Chondrocyte (in vitro differentiated cells): ENCODE measurements around the gene PAMR1. TPM values are rescaled to one million over a fixed set of nuclear protein-coding genes. Genes with fewer than 3 reads are reported as not detected.

Experiments used
- DNase-seq: peaks from one replicate; pipeline ENCODE4 v3.0.0; 2021; ENCODE audit warnings: mixed read lengths, low spot score
- H3K27ac Mint-ChIP-seq: one replicate; pipeline ENCODE4 v1.8.0; 2021; ENCODE audit warnings: mild to moderate bottlenecking, moderate library complexity, mixed read lengths; ENCODE audit not compliant: unreplicated experiment
- H3K27me3 Mint-ChIP-seq: 2 replicates; pipeline ENCODE4 v1.8.0; 2021; ENCODE audit warnings: low read depth, mixed read lengths
- H3K36me3 Mint-ChIP-seq: 2 replicates; pipeline ENCODE4 v1.8.0; 2021; ENCODE audit warnings: low read depth, mixed read lengths
- H3K4me1 Mint-ChIP-seq: 2 replicates; pipeline ENCODE4 v1.8.0; 2021; ENCODE audit warnings: low read depth, mild to moderate bottlenecking, mixed read lengths
- H3K4me3 Mint-ChIP-seq: one replicate; pipeline ENCODE4 v1.8.0; 2021; ENCODE audit warnings: mild to moderate bottlenecking, moderate library complexity, mixed read lengths; ENCODE audit not compliant: unreplicated experiment
- H3K9me3 Mint-ChIP-seq: 2 replicates; pipeline ENCODE4 v1.8.0; 2021; ENCODE audit warnings: low read depth, mixed read lengths
- total RNA-seq: library from RNA; stranded (reverse); gene quantifications from 3 replicates; pipeline ENCODE4 v1.2.1, GENCODE V29; 2021
- TF ChIP-seq, protein P1 (sequence below): fragments of 200-600 bp; sonication (generic); IDR thresholded peaks from 2 replicates; pipeline ENCODE4 v1.5.0; 2021; ENCODE audit warnings: antibody characterized with exemption, mild to moderate bottlenecking, moderate library complexity

PAMR1 gene
- total RNA-seq, 1 donor from 2014 or later, result 1.6 TPM

DNA sequence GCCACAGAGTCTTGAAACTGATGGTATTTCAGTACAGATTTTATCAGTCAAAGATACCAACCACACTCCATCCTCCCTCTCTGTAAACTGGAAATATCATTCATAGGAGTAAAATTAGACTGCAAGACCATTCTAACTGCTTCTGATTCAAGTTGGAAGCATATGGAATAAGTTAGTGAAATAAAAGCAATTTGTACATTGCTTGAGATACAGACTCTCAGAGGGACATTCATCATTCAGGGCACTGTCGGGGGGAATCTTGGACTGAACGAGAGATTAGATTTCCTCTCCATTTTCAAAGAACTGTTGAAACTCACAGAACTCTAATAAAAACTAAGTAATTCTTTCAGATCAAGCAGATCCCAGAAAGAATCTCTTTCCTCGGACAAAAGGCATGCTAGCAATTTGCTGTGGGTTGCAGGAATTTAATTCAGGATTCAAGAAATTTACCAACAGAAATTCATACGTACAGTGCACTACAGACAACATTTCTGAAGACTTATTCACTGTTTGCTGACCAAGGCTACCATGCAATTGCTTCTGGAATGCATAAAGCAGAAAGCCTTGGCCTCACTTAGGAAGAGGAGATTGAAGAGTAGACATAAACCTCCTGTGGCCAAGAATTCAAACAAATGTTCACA, 34.1 kb downstream of the PAMR1 start:
- H3K27ac Mint-ChIP-seq, result peak overlapping the region; percentile 74
- H3K27me3 Mint-ChIP-seq, result no peaks in the 10 kb centered on the region
- H3K4me3 Mint-ChIP-seq, result no peak overlapping the region
- TF ChIP-seq, protein P1, sequence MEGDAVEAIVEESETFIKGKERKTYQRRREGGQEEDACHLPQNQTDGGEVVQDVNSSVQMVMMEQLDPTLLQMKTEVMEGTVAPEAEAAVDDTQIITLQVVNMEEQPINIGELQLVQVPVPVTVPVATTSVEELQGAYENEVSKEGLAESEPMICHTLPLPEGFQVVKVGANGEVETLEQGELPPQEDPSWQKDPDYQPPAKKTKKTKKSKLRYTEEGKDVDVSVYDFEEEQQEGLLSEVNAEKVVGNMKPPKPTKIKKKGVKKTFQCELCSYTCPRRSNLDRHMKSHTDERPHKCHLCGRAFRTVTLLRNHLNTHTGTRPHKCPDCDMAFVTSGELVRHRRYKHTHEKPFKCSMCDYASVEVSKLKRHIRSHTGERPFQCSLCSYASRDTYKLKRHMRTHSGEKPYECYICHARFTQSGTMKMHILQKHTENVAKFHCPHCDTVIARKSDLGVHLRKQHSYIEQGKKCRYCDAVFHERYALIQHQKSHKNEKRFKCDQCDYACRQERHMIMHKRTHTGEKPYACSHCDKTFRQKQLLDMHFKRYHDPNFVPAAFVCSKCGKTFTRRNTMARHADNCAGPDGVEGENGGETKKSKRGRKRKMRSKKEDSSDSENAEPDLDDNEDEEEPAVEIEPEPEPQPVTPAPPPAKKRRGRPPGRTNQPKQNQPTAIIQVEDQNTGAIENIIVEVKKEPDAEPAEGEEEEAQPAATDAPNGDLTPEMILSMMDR, result no peak
- peaks cover 13% of the 10 kb centered on the region for H3K4me1 Mint-ChIP-seq
- no peak for DNase-seq
- H3K9me3 Mint-ChIP-seq, result no peaks in the 10 kb centered on the region
- H3K36me3 Mint-ChIP-seq, result no peaks in the 10 kb centered on the region

DNA sequence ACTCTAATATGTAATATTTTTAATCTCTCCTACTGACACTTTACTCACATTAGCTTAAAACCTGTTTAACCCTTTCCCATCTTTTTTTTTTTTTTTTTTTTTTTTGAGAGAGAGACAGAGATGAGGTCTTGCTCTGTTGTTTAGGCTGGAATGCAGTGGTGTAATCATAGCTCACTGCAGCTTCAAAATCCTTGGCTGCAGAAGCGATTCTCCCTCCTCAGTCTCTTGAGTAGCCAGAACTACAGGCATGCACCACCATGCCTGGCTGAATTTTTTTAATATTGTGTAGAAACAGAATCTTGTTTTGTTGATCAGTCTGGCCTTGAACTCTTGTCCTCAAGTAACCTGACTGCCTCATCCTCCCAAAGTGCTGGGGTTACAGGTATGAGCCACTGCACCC, 37.3 kb downstream of the PAMR1 start:
- H3K36me3 Mint-ChIP-seq, result no peaks in the 10 kb centered on the region
- H3K9me3 Mint-ChIP-seq, result peaks cover 4% of the 10 kb centered on the region
- no peaks in the 10 kb centered on the region for H3K27me3 Mint-ChIP-seq
- no peak for DNase-seq
- H3K4me3 Mint-ChIP-seq, result no peak overlapping the region
- TF ChIP-seq, protein P1, result no peak
- H3K27ac Mint-ChIP-seq, result no peak overlapping the region
- peaks cover 31% of the 10 kb centered on the region for H3K4me1 Mint-ChIP-seq

GRCh38 chr11:35487532-35488078, 37.8 kb downstream of the PAMR1 start:
- no peak overlapping the region for H3K27ac Mint-ChIP-seq
- TF ChIP-seq, protein P1, result peak; percentile 86
- no peak overlapping the region for H3K4me3 Mint-ChIP-seq
- peaks cover 31% of the 10 kb centered on the region for H3K4me1 Mint-ChIP-seq
- no peaks in the 10 kb centered on the region for H3K27me3 Mint-ChIP-seq
- H3K36me3 Mint-ChIP-seq, result peaks cover 4% of the 10 kb centered on the region
- no peak for DNase-seq
- peaks cover 9% of the 10 kb centered on the region for H3K9me3 Mint-ChIP-seq

GRCh38 chr11:35486934-35487333, 38.5 kb downstream of the PAMR1 start:
- Mint-ChIP-seq H3K27ac (no peak overlapping the region), H3K4me1 (peaks cover 29% of the 10 kb centered on the region), H3K4me3 (no peak overlapping the region), H3K36me3 (peaks cover 5% of the 10 kb centered on the region), H3K27me3 (no peaks in the 10 kb centered on the region), H3K9me3 (peaks cover 13% of the 10 kb centered on the region)
- DNase-seq, result no peak
- TF ChIP-seq, protein P1, result no peak

GRCh38 chr11:35486446-35486845, 39.0 kb downstream of the PAMR1 start:
- Mint-ChIP-seq H3K27me3 (no peaks in the 10 kb centered on the region), H3K4me3 (no peak overlapping the region), H3K36me3 (peaks cover 5% of the 10 kb centered on the region), H3K4me1 (peaks cover 24% of the 10 kb centered on the region), H3K27ac (no peak overlapping the region), H3K9me3 (peaks cover 13% of the 10 kb centered on the region)
- no peak for DNase-seq
- TF ChIP-seq, protein P1, result no peak
